Stimulated activated CD8-positive, alpha-beta memory T cell treated with anti-CD3 and anti-CD28 coated beads, Interleukin-12 subunit alpha, Interleukin-12 subunit beta, amount 100 ng/mL, for 24 hours (primary cell): ENCODE measurements around the gene ANAPC2.

Experiments used
- DNase-seq: peaks from one replicate; pipeline ENCODE4 v3.0.0-alpha.2; 2020; ENCODE audit errors: extremely low read depth

ANAPC2 gene

GRCh38 chr9:137162505-137163364 is 25.6 kb downstream of the ANAPC2 start:
- DNase-seq: no peak

- no peak for DNase-seq
These were observed 26.5 kb downstream of the ANAPC2 start for GRCh38 chr9:137161558-137162486.

DNA sequence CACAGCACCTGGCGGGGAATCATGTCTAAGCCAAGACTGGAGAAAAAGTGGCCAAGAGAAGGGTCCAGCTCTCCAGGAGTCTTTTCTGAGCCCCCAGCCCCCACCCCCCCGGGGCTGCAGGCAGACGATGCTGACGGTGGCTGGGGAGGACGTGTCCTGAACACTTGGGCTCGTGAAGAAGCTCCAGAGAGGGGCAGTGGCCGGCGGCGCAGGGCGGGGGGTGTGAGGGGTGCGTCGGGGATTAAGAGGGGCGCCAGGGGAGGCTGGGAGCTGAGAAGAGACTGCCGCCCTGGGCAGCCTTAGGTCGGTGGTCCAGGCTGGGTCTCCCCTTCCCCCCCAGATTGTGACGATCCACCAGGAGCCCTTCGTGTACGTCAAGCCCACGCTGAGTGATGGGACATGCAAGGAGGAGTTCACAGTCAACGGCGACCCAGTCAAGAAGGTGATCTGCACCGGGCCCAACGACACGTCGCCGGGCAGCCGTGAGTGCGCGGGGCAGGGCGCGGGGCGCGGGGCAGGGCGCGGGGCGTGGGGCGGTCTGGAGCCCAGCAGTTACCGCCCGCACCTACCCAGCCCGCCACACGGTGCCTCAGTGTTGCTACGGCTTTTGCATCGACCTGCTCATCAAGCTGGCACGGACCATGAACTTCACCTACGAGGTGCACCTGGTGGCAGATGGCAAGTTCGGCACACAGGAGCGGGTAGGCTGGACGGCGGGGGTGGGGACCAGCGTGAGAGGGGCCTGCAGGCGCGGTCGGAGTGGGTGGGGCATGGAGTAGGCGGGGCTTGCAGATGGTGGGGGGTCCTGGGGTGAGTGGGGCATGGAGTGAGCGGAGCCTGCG is 27.4 kb downstream of the ANAPC2 start:
- no peak for DNase-seq

DNA sequence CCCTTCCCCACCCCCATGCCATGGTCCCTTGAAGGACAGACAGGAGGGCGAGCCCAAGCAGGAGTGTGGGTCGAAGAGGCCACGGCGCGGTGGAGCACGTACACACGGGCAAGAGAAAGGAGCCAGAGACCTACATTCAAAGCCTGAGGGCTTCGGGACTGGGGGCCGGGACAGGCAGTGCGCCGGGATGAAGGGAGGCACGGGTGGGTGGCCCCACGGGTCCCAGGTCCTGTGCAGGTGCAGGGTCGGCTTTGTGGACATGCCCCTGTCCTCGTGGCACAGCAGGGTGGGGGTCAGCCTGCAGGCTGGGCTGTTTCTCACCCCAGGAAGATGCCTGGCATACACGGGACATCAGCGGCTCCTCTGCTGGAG is 28.3 kb downstream of the ANAPC2 start:
- DNase-seq: no peak

DNA sequence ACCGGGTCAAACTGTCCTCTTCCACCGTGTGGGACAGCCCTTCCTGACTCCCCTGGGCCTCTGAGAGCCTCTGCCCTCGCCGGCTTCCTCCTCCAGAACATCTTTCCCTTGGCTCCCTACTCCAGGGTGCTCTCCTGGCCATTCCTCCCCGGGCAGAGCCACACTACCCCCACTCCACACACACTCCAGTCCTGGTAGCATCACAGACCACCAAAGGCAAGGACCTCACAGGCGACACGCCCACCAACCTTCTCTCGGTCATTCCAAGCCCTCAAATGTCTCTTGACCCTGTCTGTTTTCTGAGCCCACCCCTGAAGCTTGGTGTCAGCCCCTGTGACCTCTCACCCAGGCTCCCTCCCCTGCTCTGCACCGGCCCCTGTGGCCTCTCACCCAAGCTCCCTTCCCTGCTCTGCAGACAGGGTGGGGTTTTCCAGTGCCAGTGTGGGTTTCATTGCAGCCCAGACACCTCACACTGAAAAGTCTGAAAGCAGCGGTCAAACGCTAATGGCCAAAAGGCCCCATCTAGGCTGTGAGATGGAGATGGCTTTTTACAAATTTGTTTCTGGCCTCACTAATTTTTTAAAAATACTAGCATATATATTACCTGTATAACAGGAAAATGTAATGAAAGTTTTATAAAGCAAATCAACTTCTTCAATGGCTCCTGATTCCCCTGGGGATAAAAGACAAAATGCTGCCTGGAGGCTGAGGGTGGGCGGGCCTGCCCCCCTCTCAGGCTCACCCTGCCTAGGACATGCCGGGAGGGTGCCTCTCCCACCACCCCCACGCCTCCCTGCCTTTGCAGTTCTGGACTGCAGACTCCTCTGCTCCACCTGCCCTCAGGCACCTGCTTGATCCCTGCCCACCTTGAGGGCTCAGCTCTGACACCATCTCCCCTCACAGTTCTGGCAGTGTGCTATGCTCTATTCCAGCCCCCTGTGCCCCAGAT is 29.0 kb downstream of the ANAPC2 start:
- DNase-seq: no peak

DNA sequence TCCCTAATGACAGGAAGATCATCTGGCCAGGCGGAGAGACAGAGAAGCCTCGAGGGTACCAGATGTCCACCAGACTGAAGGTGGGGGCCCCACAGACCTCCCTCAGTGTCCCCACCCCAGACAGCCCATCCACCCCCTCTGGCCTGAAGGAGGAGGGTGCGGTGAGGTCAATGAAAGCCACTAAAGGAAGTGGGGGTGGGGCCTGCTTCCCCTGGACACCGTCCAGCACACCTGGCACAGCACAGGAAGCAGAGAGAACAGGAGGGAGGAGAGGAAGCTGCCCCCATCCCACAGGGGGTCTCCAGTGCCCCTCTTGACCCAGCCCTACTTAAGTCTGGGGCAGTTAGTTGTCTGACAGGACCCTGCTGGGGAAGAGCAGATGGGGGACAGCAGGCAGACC is 29.7 kb downstream of the ANAPC2 start:
- no peak for DNase-seq

GRCh38 chr9:137157618-137158415 is 30.5 kb downstream of the ANAPC2 start:
- no peak for DNase-seq

DNA sequence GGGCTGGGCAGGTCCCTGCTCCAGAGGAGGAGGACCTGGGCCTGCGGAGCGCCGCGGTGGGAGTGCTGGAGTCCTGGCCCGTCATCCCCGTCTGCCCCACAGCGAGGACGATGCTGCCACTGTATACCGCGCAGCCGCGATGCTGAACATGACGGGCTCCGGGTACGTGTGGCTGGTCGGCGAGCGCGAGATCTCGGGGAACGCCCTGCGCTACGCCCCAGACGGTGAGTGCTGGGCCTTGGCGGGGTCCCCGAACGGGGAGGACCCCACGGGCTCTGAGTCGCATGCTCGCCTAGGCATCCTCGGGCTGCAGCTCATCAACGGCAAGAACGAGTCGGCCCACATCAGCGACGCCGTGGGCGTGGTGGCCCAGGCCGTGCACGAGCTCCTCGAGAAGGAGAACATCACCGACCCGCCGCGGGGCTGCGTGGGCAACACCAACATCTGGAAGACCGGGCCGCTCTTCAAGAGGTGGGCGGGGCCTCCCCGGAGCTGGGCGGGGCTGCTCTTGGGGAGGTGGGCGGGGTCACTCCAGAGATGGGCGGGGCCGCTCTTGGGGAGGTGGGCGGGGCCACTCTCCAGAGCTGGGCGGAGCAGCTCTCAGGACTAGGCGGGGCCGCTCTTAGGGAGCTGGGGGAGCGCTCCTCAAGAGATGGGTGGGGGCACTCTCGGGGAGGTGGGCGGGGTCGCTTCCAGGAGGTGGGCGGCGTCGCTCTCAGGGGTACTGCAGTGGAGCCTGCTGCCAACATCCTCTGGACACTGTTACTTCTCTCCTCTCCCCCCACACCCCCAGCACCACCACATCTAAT is 31.6 kb downstream of the ANAPC2 start:
- DNase-seq: peak; percentile 41

DNA sequence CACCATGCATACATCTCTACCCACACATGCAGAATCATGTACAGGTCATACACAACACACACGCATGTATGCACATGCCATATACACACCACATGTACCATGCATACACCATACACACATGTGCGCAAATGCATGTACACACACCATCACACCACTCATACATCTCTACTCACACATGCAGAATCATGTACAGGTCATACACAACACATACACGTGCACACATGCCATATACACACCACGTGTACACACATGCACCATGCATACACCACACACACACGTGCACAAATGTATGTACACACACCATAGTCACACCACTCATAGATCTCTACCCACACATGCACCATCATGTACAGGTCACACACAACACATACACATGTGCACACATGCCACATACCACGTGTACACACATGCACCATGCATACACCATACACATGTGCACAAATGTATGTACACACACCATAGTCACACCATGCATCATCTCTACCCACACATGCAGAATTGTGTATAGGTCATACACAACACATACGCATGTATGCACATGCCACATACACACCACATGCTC is 35.4 kb downstream of the ANAPC2 start:
- DNase-seq: no peak

DNA sequence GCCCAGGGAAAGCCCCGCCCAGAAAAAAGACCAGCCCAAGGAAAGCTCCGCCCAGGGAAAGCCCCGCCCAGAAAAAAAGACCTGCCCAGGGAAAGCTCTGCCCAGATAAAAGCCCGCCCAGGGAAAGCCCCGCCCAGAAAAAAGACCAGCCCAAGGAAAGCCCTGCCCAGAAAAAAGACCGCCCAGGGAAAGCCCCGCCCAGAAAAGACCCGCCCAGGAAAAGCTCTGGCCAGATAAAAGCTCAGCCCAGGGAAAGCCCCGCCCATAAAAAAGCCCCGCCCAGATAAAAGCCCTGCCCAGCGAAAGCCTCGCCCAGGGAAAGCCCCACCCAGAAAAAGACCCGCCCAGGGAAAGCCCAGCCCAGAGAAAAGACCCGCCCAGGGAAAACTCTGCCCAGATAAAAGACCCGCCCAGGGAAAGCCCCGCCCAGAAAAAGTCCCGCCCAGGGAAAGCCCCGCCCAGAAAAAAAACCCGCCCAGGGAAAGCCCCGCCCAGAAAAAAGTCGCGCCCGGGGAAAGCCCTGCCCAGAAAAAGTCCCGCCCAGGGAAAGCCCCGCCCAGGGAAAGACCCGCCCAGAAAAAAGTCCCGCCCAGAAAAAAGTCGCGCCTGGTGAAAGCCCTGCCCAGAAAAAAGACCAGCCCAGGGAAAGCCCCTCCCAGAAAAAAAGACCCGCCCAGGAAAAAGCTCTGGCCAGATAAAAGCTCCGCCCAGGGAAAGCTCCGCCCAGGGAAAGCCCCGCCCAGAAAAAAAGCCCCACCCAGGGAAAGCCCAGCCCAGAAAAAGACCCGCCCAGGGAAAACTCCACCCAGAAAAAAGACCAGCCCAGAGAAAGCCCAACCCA is 37.5 kb downstream of the ANAPC2 start:
- no peak for DNase-seq

GRCh38 chr9:137149942-137150616 is 38.3 kb downstream of the ANAPC2 start:
- DNase-seq: no peak

DNA sequence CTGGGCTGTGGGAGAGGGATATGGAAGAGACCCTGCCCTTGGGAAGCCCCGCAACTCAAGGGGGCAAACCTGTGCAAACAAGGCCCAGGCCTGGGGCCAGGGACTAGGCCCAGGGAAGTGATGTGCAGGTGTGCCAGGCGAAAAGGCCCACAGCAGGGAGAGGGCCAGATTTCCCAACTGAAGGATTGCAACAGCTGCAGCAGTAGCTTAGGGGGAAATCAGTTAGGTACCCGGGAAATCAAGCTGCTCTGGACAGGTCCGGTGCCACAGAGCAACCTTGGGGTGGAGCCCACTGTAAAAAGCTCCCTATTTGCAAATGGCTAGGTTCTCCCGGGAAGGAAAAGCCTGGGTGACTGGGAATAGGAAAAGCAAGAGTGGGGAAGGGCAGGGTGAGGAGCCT is 39.0 kb downstream of the ANAPC2 start:
- no peak for DNase-seq

DNA sequence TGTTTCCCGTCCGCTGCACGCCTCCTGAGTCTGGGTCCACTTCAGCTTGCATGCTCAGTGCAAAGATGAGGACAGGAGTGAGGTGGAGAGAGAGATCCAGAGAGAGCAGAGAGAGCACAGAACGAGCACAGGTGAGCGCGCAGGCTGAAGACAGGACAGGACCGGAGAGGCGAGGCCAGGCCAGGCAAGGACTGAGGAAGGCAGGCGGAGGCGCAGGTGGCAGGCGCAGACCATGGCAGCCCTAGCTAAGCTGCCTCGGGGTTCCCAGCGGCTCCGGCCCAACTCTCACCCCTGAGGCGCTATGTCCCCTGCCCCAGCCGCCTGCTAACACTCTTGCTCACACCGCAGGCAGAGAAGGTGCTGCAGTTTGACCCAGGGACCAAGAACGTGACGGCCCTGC is 39.7 kb downstream of the ANAPC2 start:
- no peak for DNase-seq

DNA sequence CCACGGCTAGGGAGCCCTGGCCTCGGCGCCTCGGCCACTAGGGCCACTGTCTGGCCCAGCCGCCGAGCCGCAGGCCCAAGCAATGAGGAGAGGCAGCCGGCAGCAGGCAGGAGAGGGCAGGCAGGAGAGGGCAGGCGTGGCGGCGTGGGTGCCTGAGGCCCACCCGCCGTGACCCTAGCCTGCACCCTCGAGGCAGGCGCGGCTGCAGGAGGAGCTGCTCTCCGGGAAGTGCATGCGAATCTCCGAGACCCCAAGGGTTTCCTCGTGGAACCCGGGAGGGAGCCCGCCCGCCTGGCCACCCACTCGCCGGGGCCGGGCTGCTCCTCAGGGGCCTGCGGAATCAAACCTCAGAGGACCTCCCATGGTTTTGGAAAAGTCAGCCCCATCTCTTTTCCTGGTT is 40.1 kb downstream of the ANAPC2 start:
- DNase-seq: no peak

- no peak for DNase-seq
These were observed 40.6 kb downstream of the ANAPC2 start for GRCh38 chr9:137147793-137148160.

DNA sequence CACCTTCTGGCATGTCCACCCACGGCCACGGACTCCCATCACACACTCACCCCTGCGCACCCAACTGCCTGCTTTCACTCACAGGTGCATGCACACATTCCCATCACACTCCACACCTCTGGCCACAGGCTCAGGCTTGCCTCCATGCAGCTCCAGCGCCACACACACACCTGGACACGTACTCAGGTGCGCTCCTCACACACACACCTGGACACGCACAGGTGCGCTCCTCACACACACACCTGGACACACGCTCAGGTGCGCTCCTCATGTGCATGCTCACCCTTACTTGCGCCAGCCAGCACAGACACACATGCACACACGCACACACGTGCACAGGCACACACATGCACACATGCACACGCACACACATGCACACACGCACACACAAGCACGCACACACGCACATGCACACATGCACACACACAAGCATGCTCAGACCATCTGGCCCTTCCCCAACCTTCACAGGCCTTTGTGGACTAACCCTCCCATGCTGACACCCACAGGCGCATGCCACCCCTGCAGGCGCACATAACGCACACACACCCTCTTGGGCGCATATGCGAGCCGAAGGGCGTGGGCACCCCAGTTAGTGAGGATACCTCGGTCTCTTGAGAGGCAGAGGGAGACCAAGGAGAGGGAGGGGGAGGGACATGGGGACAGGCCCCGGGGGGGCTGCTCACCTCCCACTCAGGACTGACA is 41.1 kb downstream of the ANAPC2 start:
- no peak for DNase-seq

- no peak for DNase-seq
These were observed 41.8 kb downstream of the ANAPC2 start for GRCh38 chr9:137146527-137146918.
